Frontal cortex (tissue), 4 donors: ENCODE results near the gene KHSRP. TPM values are rescaled to one million over a fixed set of nuclear protein-coding genes. Genes with fewer than 3 reads are reported as not detected.
"Not testable (repeated sequence)": the region's sequence is repeated elsewhere in the genome, so short reads cannot be mapped to it uniquely, and the experiment has no call there.

Source experiments
- DNase-seq, 2 donors: peaks; one replicate each; pipeline ENCODE4 v3.0.0; 2012; ENCODE audit warnings: low spot score in 2 of 2
- FAIRE-seq: peaks from 2 replicates; lab custom pipeline; 2012; peaks lifted over from hg19 to GRCh38; lab: Jason Lieb, UNC
- total RNA-seq: library from RNA; depleted of rRNA; stranded (reverse); fragments of >200 nt; gene quantifications from one replicate; pipeline ENCODE4 v1.2.3, GENCODE V29; 2014
- donor health status: control.
- donor health status: control.
- donor health status: control.

KHSRP gene
- total RNA-seq, 1 donor from 2014 or later, result 64.8 TPM

DNA sequence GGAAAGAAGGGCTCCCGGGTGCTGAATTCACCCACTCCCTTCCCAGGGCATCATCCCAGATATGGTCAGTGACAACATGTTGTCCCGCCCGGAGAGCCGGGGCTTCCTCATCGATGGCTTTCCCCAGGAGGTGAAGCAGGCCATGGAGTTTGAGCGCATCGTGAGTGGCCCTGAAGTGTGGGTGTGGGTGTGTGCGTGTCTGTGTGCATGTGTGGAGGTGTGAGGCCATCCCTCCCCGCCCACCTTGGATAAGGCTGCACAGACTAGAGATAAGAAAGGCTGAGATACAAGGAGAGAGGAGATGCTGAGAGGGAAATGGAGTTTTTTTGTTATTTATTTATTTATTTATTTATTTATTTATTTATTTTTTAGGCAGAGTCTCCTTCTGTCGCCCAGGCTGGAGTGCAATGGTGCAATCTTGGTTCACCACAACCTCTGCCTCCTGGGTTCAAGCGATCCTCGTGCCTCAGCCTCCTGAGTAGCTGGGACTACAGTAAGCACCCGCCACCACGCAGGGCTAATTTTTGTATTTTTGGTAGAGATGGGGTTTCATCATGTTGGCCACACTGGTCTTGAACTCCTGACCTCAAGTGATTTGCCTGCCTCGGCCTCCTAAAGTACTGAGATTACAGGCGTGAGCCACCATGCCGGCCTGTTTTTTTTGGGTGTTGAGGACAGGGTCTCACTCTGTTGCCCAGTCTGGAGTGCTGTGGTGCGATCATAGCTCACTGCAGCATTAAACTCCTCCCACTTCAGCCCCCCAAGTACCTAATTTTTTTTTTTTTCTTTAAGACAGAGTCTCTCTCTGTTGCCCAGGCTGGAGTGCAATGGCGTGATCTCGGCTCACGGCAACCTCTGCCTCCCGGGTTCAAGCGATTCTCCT, 24.3 kb downstream of the KHSRP start:
- DNase-seq, FAIRE-seq: not testable (repeated sequence)

DNA sequence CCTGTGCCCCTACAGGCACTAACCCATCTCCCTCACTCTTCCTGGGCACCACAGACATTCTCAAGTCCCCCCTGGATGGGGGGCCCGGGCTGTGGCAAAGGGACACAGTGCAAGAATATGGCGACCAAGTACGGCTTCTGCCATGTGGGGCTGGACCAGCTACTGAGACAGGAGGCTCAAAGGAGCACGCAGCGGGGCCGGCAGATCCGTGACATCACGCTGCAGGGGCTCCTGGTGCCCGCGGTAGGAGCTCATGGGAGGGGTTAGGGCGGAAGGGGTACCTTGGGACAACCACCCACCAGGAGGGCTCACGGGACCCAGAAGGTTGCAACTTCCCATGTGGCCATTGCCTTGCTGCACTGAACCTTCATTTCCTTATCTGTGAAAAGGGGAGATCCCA, 28.3 kb downstream of the KHSRP start:
- FAIRE-seq (no peak), DNase-seq (no peak)

GRCh38 chr19:6394831-6395230, 29.8 kb downstream of the KHSRP start:
- FAIRE-seq (no peak), DNase-seq (no peak)

GRCh38 chr19:6393983-6394412, 30.6 kb downstream of the KHSRP start:
- FAIRE-seq, result no peak
- DNase-seq, result peak in 1 of 2 donors; percentile 38

GRCh38 chr19:6393074-6393982, 31.3 kb downstream of the KHSRP start, which contains the start of gene GTF2F1:
Gene GTF2F1, minus strand, starts transcription at chr19:6393164. Its CDS starts 169 bp downstream, at chr19:6392995.
- FAIRE-seq, result no peak
- DNase-seq, result peak; percentile 85 to 95

- no peak for DNase-seq
- FAIRE-seq, result no peak
Measured at GRCh38 chr19:6392221-6393073, 32.2 kb downstream of the KHSRP start.

DNA sequence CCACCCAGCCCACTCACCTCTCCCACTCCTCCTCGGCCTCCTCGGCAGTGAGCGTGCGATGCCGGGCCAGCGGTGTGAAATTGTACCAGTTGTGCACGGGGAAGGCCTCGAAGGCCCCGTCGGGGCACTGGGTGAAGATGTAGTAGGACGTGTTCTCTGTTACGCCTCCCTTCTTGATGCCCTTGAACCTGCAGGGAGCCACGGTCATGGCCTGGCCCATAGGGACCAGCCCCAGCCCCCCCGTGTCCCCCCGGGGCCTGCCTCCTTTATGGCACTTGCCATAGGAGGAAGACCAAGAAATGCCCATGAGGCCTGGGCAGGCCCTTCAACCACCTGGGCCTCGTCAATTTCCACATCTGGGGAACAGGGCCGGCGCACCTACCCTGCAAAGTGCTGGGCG, 37.2 kb downstream of the KHSRP start:
- DNase-seq, result no peak
- FAIRE-seq, result no peak

- FAIRE-seq, result no peak
- no peak for DNase-seq
Measured at GRCh38 chr19:6384381-6384780, 40.2 kb downstream of the KHSRP start.

DNA sequence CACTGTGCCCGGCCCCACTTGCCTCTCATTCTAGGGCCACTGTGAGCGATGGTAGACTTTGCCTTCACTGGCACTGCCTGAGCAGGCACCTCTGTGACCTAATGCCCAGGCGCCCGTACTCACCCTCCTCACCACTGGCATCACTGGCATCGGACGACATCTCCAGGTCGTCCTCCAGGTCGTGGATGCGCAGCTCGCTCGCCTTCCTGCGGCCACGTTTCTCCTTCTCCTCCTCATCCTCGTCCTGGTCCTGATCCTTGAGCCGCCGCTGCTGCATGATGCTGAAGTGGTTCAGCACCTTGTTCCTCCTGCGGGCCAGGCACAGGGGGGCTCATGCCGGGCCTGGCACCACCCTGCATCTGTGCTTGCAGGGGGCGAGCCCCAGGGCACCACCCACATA, 41.4 kb downstream of the KHSRP start:
- no peak for FAIRE-seq
- DNase-seq, result no peak

DNA sequence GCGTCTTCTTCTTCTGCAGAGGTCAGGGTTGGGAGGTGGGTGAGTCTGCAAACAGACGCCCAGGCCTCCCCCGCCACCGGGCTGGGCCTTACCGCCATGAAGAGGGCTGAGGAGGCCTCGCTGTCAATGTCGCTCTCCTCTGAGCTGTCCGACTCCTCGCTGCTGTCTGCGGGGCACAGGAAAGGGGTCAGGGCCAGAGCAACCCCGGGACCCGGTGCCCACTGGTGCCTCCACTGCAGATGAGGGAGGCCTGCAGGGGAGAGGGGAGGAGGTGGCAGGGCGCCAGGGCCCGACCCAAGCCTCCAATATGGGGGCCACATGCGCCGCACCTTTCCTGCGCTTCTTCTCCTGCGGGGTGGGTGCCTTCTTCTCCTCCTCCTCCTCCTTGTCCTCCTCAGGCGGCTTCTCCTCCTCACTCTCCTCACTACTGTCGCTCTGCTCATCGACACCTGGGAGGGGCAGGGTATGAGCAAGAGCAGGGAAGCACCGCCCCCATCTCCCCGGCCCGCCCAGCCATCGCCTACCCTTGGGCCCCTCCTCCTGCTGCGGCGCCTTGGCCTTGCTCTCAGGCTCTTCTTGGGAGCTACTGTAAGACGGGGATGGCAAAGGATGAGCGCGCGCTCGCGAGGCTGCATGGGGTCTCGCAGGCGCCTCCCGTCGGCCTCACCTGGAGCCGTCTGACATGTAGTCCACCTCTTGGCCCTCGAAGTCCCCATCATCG, 43.4 kb downstream of the KHSRP start:
- FAIRE-seq, result no peak
- no peak for DNase-seq

DNA sequence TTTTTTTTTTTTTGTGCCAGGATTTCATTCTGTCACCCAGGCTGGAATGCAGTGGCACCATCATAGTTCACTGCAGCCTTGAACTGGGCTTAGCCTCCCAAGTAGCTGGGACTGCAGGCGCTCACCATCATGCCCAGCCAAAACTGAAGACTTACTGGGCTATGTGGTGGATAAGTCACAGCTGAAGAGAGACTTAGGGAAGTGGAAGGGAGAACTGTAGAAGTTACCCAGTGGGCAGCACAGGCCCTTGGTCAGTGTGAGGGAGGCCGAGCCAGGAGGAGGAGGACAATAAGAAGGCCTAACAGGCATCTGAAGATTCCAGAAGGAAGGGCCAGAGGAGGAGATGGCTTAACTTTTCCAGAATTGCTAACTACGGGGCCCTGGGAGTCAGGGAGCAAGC, 44.9 kb downstream of the KHSRP start:
- no peak for FAIRE-seq

DNA sequence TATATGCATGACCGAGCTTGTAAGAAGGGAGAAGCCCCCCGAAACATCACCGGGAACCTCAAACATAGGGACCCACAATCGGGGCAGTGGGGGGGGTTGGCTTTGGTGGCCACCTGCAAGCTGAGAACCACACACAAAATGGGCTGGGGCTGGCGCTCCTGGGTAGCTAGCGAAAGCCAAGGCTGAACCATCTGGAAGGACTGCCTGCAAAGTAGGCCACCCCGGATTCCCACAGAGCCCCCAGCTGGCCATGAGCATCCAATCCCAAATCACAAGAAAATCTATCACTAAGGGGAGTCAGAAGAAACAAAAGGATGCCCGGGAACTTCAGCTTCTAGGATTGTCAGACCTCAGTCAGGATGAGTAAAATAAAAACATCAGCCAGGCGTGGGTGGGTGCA, 46.1 kb downstream of the KHSRP start:
- no peak for FAIRE-seq
- no peak for DNase-seq

More for the DNA sequence above, 44.9 kb downstream of the KHSRP start:
- DNase-seq, result no peak

DNA sequence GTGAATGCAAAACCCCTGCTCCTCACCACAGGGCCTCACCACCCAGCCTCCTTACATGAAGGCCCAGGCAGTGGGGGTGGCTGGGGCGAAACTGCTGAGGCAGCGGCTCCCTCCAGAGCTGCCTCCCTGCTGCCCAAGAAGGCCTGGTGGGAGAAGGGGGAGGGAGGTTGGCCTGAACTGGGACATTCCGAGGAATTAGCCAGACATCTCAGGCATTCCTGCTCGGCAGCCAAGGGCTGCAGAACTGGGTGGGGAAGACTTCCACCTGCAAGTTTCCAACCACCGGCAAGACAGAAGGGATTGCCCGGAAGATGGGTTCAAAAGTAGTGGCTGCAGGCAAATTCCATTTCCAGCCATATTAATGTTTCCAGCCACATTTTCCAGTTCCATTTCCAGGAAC, 46.6 kb downstream of the KHSRP start:
- FAIRE-seq, result no peak
- DNase-seq, result no peak

DNA sequence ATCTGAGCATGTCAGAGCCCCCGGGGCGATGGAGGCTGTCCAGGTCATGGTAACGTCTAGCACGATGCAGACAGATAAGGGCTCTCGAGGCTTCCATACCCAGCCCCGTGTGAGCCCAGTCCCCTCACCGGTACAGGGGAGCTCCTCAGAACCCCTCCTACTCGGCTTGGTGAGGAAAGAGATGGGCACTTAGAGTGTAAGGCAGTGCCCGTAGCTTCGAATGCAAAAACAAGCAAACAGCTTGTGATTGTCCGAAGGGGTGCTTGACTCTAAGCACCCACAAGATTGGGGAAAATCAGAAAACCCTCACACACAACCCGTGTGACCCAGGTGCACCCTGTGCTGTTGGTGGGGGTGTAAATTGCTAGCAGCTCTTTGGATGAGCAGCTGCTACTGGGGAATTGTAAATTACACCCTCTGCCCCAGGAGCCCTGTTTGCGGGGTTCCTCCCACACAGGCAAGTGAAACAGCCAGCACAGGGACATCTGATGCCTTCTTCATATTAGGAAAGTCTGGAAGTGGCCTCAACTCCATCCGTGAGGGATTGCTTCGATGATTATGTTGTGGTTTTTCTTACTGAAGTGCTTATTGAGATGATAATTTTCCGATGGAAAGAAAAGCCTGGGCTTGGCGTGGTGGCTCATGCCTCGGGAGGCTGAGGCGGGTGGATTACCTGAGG, 48.0 kb downstream of the KHSRP start:
- FAIRE-seq (no peak), DNase-seq (no peak)

DNA sequence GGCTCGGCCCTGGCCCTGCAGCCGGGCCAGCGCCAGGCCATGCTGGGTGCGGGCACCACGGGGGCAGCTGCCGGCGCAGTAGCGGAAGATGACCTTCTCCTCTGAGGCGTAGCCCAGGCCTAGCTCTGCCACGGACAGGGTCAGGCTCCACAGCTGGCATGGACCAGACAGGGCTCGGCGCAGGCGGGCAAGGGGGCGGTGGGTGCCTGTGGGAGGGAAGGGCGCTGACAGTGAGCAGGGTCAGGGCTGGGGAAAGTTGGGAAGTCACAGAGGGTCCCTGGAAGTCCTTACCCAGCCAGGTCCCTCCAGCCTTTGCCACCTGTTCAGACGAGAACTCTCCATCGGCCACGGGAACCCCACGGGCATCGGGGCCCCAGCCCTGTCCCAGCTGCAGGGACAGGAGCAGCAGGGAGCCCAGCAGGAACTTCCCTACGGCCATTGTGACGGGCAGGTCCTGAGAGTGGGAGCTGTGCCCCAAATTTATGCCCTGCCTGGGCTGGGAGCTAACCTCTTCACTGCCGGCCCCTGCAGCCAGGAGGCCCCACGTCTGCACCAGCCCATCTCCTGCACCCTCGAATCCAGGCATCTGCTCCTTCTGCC, 49.1 kb downstream of the KHSRP start, which contains the start of gene PSPN:
Gene PSPN, minus strand, starts transcription at position 523 of the 600 bp plus-strand sequence. Its CDS starts 84 bp downstream, at position 439.
- DNase-seq (no peak), FAIRE-seq (no peak)

DNA sequence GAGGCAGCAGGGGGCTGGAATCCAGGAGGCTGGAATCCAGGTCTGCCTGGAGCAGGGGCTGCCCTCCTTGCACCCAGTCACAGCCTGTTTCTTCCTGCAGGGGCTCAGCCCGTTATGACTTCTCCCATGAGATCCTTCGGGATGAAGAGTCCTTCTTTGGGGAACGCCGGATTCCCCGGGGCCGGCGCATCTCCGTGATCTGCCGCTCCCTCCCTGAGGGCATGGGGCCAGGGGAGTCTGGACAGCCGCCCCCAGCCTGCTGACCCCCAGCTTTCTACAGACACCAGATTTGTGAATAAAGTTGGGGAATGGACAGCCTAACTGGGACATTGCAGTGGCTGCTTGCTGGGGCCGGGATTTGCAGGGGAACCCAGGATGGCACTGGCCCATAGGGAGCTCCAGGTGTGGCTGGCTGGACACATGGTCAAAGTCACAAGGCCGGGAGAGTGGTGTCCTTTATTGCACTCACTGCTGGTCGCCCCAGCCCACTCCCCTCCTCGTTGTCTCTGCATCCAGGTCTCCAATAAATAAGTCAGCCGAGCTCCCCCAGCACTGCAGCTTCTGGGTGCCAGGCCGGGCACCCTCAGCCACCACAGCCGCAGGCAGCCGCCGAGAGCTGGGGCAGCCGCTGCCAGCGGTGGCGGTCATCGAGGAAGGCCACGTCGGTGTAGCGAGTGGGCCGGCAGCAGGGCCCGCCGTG, 49.8 kb downstream of the KHSRP start:
- DNase-seq (no peak), FAIRE-seq (no peak)

DNA sequence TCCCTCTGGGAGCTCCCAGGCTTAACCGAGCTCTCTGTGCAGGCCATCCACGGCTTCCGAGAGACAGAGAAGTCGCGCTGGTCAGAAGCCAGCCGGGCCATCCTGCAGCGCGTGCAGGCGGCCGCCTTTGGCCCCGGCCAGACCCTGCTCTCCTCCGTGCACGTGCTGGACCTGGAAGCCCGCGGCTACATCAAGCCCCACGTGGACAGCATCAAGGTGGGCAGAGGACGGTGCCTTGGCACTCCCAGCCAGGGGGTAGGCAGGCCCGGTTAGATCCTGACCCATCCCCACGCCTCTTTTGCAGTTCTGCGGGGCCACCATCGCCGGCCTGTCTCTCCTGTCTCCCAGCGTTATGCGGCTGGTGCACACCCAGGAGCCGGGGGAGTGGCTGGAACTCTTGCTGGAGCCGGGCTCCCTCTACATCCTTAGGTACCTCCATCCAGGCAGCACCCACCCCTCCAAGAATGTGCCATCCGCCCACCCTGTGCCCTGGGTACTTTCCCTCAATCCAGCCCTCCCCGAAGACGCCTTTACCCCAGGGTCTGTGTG, 50.4 kb downstream of the KHSRP start:
- DNase-seq, result no peak
- no peak for FAIRE-seq
